SU-DHL-6 (cell line): ENCODE data around the gene SMIM10L2A.

Experiments
- CTCF ChIP-seq: fragments of 200-600 bp; sonication (generic); IDR thresholded peaks from one replicate; pipeline ENCODE4 v1.5.1; 2017; ENCODE audit warnings: antibody characterized with exemption, mild to moderate bottlenecking, low read length, moderate library complexity; ENCODE audit not compliant: insufficient read depth, poor library complexity, severe bottlenecking
- EZH2phosphoT487 ChIP-seq: fragments of 200-600 bp; sonication (generic), shearing (Covaris generic); conservative IDR thresholded peaks from 2 replicates; pipeline ENCODE4 v1.6.1; 2018; ENCODE audit warnings: mild to moderate bottlenecking, antibody characterized with exemption, low read length, moderate library complexity, mixed read lengths

GRCh38 chrX:135373357-135373756 is 48.4 kb upstream of the SMIM10L2A start:
- TF ChIP-seq CTCF (no peak), EZH2phosphoT487 (no peak)
